GM12864 (cell line): Measurements from ENCODE around the gene ZFYVE19.

Experiments
- DNase-seq: peaks from one replicate; pipeline ENCODE4 v3.0.0-alpha.2; 2011; ENCODE audit warnings: low read depth
- H3K4me3 ChIP-seq: 2 replicates; pipeline ENCODE4 v1.5.1; 2011; ENCODE audit warnings: mild to moderate bottlenecking, low read depth, low read length, control low read depth
- TF ChIP-seq, protein P1 (sequence below): IDR thresholded peaks from 2 replicates; pipeline ENCODE4 v1.5.1; 2011; ENCODE audit warnings: low read depth, mild to moderate bottlenecking, moderate library complexity, low read length, control low read depth, inconsistent platforms; ENCODE audit errors: missing control alignments

Gene ZFYVE19

DNA sequence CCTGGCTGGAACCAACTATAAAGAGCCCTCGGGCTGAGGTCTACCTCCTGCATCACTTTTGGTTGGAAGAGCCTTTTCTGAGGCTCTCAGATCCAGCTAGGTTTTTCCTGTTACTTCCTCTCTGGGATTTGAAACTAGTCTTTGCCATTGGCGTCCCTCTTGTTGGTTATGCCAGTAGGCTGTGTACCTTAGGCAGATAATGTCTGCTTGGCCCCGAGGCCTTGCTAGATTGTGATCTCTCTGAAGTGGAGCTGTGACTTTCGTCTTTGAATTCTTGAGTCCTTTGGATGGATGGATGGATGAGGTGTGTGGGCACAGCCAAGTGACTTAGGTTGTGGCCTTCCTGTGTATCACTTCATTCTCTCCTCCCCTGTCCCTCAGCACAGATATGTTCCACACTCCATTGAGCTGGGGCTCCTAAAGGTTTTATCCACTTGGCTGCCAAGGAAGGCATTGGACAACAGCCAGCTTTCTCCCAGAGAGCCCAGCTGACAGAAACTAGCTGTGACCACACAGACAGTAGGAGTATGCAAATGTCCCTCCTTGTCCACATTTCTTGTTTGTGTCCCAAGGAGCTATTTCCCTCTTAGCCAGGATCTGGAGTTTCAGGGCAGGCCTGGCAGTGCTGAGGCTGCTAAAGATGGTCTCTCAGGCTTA is 8.3 kb downstream of the ZFYVE19 start:
- TF ChIP-seq, protein P1, sequence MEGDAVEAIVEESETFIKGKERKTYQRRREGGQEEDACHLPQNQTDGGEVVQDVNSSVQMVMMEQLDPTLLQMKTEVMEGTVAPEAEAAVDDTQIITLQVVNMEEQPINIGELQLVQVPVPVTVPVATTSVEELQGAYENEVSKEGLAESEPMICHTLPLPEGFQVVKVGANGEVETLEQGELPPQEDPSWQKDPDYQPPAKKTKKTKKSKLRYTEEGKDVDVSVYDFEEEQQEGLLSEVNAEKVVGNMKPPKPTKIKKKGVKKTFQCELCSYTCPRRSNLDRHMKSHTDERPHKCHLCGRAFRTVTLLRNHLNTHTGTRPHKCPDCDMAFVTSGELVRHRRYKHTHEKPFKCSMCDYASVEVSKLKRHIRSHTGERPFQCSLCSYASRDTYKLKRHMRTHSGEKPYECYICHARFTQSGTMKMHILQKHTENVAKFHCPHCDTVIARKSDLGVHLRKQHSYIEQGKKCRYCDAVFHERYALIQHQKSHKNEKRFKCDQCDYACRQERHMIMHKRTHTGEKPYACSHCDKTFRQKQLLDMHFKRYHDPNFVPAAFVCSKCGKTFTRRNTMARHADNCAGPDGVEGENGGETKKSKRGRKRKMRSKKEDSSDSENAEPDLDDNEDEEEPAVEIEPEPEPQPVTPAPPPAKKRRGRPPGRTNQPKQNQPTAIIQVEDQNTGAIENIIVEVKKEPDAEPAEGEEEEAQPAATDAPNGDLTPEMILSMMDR: no peak
- no peak for DNase-seq
- H3K4me3 ChIP-seq: no peak overlapping the region

DNA sequence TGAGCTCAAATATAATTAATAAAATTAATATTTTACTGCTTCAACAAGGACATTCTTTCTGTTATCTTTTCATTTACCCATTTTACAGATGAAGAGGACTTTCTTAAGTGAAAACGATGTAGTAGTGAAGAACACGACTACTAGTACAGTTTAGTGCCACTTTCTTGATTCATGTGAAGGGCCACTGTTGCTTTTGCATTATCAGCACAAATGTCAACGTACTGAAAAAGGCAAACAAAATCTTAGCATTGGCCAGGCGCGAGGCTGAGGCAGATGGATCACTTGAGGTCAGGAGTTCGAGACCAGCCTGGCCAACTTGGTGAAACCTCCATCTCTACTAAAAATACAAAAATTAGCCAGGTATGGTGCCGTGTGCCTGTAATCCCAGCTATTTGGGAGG is 12.2 kb downstream of the ZFYVE19 start:
- TF ChIP-seq, protein P1: no peak
- no peak for DNase-seq
- no peak overlapping the region for H3K4me3 ChIP-seq

DNA sequence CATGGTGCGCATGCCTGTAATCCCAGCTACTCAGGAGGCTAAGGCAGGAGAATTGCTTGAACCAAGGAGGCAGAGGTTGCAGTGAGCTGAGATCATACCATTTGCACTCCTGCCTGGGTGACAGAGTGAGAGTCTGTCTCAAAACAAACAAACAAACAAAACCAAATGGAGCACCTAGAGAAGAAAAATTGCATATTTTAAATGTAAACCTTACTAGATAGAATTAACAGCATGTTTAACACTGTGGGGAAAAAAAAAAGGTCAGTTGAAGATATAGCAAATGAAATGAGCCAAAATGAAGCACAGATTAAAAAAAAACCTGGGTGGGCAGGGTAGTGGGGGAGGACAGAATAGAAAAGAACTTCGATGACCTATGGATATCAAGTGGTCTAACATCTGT is 14.3 kb downstream of the ZFYVE19 start:
- no peak overlapping the region for H3K4me3 ChIP-seq
- TF ChIP-seq, protein P1: no peak
- DNase-seq: no peak

DNA sequence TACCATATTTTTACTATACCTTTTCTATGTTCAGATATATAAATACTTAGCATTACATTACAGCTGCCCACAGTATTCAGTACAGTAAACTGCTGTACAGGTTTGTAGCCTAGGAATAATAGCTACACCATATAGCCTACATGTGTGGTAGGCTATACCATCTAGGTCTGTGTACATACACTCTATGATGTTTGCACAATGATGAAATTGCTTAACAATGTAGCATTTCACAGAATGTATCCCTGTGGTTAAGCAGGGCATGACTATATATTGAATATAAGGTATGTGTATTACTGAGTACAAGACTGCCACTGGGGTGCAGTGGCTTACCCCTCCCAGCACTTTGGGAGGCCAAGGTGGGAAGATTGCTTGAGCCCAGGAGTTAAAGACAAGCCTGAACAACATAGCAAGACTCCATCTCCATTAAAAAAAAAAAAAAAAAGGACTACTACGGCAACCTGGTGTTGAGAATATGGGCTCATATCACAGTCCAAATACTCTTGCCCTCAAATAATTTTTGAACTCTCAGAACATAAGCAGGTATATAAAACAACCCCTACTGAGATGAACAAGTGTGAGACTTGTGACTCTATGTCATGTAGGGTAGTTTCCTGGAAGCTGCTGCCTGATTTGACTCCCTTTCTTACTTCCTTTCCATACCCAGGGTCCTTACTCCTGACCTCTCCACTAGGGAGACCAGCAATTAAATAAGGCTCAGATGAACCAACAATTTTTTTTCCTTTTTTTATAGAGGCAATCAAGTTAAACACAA is 16.9 kb downstream of the ZFYVE19 start:
- no peak for DNase-seq
- H3K4me3 ChIP-seq: no peak overlapping the region
- TF ChIP-seq, protein P1: no peak

DNA sequence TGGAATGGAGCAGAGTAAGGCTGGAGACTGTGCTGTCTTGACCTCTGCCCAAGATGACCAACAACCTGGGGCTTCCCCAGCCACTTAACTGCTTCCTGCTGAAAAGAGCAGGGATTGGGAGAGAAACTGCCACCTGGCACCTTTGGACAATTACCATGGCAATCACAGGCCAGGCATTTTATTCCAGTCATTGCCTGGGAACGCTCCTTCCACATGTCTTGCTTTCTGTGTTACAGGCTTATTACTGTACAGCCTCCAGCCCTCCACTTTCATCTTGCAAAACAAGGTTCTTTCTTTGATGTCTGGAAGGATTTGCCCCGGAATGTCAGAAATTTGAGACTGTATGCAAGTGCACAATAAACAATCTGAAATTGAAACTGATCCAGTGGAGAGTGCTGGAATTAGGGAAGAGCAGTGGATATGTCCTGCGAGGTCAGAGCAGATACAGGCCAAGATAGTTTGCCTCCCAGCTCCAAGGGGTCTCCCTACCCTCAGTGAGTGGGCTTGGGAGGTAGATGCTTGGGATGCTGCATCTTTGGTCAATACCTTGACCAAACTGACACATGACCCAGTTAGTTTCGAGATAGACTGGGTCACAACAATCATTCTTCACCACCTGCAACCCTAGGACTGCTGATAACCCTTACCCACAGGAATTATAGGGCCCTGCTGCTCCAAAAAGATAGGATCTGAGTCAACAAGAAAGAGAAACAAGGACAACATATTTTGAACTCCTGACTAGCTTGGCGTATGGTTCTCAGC is 19.0 kb downstream of the ZFYVE19 start:
- H3K4me3 ChIP-seq: no peak overlapping the region
- no peak for DNase-seq
- TF ChIP-seq, protein P1: no peak

DNA sequence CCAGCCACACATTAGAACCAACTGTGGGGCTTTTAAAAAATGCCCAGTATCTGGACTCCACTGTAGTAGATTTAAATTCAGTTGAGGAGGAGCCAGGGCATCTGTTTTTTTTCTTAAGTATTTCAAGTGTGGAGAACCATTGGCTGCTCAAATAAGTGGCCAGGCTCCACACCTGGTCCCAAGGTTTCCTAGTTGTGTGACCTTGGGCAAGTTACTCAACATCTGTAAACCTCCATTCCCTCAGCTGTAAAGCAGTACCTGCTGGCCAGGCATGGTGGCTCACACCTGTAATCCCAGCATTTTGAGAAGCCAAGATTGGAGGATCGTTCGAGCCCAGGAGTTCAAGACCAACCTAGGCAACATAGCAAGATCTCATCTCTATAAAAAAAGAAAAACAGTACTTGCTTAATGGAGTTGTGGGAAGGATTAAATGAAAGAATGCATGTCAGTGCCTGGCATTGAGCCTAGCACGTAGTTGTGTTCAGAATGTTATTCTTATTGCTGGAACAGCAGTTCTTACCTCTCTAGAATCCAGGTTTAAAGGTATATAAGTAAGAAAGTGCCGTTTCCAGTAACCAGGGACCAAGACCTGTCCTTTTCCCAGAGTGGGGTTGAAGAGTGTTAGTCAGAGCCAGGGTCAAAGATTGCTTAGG is 19.7 kb downstream of the ZFYVE19 start:
- H3K4me3 ChIP-seq: no peak overlapping the region
- no peak for DNase-seq
- TF ChIP-seq, protein P1: no peak
